HG02970 (cell line): ENCODE data around the gene KRT37.
"Not testable (repeated sequence)": the region's sequence is repeated elsewhere in the genome, so short reads cannot be mapped to it uniquely, and the experiment has no call there.

Experiments
- ATAC-seq: cut with Tn5 transposase; IDR thresholded peaks from one replicate; pipeline ENCODE4 v1.9.1; 2021; ENCODE audit warnings: mild to moderate bottlenecking, moderate library complexity, moderate number of reproducible peaks; ENCODE audit not compliant: unreplicated experiment, low FRiP score

The KRT37 gene

DNA sequence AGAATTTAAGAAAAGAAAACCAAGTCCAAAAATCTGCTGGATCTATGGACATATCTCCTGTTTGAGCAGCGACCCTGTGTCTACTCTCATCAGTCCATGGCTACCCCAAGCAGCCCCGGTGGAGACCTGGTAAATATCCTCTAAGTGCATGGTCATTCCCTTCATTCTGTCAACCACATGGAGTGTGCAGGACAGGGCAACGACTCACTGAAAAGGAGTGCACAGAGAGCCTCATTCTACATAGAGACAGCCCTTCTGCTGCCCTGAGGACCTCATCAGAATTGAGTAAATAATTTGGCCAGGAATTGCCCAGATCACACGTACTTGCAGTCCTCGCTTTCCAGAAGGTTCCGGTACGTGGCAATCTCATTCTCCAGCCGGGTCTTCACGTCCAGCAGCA, 13.4 kb upstream of the KRT37 start:
- no peak for ATAC-seq

DNA sequence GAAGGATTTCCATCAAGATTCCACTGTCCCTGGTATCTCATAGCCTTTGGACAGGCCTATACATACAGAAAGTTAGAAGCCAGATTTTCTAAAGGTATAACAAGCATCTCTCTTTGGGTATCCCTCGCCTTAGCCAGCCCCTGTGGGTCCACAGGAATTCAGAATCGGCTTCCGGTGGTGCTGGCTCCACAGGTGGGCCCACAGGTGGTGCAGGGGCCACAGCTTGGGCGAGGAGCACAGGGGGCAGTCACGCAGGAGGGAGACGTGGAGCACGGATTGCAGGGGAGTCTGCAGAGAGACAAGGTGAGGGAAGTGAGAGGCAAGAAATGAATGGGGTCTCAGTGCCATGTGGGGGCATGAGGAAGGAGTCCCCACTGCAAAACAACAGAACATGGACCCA, 12.9 kb upstream of the KRT37 start:
- no peak for ATAC-seq

DNA sequence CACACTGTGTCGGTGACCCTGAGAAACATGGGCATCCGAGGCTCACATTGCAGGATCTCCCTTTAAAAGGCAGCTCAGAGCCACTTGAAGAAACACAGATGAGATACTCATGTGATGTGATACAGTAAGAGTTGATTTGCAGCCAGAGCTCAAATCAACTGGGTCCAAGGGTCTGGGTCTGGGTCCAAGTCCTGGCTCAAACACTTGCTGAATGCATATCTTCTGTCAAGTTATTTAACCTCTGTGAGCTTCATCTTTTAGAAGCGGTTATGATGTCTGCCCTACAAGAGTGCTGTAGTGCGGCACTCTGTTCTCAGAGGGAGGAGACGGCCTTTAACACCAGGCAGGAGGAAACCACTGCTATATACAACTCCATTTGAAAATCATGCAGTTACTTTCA, 10.0 kb upstream of the KRT37 start:
- no peak for ATAC-seq

DNA sequence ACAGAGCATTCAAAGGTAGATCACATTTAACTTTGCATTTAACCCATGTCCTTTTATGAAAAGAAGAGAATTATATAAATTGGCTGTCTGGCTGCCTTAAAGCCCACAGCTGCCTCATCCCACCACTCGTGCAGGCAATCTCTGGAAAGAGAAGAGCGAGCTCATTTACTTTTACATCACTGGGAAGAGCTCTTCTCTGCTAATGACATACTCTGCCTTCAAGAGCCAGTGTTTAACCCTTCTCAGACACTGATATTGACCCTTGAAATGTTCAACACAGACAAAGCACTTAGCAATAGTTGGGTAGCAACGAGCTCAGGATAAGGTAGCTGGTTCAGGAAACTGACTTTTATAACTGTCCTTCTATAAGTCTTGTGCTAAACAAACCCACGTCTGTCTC, 9.6 kb upstream of the KRT37 start:
- ATAC-seq = no peak

DNA sequence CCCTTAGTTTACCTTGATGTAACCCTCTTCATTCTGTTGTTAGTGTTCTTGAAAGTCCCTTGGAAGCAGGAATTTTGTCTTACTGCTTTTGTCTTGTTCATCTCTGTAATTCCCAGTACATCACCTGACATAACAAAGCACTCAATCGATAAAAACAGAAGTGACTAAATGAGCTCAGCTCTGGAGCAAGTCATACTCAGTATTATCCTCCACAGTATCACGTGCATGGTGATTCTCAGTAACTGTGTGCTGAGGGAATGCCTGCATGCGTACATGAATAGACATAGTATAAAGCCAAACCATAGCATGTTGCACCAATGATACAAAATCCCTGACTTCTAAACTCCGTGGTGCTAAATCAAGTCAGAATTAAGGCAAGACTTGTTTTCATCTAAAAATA, 9.2 kb upstream of the KRT37 start:
- no peak for ATAC-seq

DNA sequence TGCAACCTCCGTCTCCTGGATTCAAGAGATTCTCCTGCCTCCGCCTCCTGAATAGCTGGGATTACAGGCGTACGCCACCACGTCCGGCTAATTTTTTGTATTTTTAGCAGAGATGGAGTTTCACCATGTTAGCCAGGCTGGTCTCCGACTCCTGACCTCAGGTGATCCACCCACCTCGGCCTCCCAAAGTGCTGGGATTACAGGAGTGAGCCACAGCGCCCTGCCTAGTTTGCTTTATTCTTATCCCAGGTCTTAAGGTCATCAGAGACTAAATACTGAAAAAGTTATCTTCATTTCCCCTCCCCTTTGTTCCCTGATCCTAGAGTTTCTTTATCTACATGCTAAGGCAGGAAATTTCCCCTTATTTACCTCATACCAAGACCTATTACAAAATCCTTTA, 6.0 kb upstream of the KRT37 start:
- ATAC-seq = not testable (repeated sequence)

DNA sequence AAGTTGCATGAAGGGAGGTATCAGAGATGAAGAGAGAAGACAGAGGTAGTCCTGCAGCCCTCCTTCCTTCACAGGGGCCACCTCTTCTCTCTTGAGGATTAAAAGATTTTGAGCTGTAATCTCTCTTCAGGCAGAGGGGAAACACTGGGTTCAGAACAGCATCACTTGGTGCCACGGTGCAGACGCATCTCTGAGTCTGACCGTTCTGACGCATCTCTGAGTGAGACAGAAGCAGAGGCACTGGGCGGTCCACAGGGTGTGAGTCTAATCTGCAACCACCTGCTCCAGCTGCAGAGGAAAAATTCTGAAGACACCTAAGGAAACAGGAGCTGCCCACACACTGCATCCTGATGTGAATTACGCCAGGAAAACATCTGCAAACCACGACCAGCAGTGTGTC, 5.3 kb upstream of the KRT37 start:
- ATAC-seq = no peak

DNA sequence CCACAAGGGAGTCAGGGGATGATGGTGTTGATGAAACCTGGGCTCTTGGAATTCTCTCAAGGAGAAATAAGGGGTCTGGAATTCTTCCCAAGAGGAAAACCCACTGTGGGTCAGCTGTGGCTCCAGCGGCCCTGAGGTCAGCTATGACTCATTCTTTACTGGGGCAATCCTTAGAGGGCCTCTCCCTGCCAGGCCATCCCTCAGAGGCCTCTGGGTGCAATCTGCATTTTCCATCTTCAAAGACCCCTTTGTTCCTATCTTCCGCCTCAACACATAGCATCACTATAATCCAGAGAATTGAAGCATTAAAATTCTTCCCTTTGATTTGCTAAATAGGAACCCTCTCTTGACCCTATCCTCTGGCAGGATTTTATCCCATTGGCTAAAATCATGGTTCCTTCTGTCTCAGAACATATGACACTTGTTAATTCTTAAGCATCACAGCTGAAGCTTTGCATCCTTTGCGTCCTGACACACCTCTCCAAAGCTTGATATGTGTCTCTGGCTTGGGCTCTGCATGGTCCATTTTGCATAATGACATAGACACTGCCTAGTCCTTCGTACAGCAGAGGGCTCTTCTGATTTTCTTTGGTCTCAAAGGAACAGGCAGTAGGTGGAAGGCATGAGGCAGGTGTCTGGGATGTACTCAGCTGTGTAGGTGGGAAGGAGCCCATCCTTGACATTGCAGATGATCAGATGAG, 4.4 kb upstream of the KRT37 start:
- ATAC-seq = no peak

DNA sequence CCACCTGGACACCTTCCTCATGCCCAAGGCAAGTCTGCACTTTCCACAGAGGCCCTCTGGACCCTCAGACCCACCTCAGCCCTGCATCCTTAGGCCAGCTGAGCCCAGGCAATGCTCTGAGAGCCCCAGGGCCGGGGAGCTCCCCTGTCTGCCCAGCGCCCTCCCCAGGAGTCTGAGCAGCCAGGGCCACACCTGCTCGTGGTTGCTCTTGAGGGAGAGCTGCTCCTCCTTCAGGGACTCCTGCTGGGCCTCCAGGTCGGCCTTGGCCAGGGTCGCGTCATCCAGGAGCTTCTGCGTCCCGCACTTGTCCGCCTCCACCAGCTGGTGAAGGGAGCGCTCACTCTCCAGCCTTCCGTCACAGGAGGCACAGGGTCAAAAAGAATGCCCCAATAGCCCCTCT, 1.8 kb downstream of the KRT37 start:
- ATAC-seq = not testable (repeated sequence)

DNA sequence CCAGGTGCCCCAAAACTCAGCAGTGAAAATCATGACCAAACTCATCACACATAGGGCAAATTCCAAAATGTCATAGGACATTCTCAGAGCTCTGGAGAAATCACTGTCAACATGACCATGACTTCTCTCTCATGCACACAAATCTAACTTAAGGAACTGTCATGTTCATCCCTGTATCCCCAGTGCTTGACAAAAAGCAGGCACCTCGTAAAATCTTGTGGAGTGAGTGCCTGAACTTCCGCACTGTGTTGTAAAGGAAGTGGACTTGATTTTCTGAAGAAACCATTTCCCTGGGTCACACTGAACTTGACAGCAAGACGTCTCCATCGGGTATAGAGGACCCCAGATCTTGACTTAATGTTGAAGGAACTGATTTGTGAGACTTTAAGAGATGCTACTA, 2.8 kb downstream of the KRT37 start:
- no peak for ATAC-seq

DNA sequence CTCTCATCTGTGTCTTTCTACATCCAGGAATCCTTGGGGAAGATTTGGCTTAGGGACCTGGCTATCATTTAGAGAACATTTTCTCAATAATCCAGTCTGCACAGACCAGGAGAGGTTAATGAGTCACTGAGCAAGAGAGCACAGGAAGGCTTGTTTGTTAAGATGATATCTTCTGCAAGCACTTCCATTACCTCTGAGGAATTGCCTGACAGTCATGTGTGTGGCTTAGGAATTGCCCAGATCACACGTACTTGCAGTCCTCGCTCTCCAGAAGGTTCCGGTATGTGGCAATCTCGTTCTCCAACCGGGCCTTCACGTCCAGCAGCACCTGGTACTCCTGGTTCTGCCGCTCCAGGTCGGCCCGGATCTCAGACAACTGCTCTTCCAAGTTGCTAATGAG, 3.3 kb downstream of the KRT37 start:
- ATAC-seq = no peak

DNA sequence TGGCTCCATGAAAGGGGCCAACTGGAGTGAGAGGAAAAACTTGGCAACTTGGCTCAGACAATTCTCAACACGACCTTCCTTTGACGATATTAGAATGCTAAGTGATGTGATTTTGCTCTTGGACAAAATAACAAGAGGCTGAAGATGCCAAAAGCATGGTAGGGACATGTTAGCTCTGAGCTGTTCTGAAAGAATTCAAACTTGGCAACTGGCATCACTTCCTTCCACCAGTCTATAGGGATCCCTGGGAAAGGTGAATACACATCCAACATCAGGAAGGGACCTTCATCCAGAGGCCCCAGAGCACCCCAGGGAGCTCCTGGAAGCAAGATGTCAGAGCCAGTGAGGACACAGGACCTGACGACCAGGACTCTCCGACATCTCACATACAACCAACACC, 4.3 kb downstream of the KRT37 start:
- no peak for ATAC-seq

DNA sequence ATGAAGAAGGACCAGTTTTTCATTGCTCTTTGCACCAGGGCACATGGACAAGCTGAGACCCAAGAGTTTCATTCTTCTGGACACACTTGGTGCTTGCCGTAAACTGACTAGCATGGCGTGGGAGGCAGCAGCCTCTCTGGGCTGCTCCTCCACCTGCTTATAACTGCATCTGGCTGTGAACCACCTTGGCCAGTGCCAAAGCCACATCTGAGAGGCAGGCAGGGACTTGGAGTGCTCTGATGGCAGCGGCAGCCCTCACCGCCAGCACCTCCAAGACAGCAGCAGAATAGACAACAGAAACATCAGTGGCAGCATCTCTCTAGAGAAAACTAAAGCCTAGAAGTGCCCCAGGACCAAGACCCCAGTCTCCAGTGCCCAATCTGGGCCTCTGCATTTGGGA, 4.7 kb downstream of the KRT37 start:
- no peak for ATAC-seq

DNA sequence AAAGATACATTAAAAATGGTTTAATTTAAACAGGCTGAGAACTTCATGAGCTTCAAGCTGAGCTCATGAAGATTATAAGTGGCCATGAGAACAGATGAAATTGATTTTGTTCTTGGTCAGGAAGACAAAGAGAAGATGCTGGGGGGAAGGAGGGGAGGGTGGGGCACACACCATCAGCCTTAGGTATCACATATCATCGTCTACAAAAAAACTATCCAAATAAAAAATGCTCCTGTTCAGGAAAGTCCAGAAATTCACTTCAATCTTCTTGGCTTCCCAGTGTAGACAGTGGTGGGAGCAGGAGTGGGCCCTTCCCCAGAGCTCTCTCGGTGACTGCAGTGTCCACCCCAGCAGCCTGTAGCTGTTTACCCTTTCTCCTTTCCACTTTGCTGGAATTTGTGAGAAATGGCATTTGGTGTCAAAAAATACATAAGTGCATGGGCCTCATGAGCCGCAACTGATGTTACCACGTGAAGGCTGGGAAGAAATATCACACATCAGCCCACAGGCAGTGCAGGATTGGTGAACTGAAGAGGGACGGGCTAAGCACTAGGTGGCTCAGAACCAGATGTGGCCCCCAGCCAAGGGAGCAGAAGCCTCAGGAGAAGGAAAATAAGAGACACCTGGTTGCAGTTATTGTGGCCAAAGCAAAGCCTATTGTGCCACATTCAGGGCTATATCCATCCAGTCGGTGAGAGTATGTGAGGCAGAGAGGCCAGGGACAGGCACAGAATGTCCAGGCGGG, 6.1 kb downstream of the KRT37 start:
- no peak for ATAC-seq

DNA sequence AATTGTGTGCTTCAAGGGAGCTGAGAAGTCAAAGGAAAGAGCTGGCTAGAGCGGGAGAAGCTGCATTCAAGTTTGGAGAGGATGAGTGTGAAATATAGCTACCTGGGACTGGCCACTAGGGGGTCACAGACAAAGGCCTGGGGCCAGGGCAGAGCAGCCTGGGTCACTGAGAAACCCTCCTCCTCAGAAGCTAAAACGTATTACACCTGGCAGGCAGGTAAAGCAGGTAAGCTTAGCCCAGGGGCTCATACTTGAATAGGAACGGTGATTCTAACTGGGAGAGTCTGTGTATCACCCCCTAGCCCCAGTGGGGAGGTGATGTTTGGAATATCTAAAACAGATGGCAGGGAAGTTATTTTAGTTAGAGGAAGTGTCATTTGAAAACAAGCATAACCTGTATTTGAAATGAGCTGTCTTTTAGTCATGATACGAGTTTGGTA, 6.8 kb downstream of the KRT37 start:
- ATAC-seq = no peak

DNA sequence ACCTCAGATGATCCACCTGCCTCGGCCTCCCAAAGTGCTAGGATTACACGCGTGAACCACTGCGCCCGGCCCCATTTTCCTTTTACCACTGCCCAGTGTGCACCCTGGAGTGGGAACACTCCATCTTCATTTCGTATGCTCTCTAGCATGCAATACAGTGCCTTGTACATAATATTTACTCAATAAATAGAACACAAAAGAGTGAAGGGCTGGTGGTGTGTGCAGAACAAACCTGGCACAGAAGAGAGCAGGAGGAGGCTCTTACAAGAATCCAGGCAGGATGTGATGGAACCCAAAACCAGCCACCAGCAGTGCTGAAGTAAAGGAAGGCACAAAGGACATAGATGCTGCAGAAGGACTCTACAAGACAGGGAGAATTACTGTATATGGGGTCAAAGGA, 7.3 kb downstream of the KRT37 start:
- ATAC-seq = no peak

DNA sequence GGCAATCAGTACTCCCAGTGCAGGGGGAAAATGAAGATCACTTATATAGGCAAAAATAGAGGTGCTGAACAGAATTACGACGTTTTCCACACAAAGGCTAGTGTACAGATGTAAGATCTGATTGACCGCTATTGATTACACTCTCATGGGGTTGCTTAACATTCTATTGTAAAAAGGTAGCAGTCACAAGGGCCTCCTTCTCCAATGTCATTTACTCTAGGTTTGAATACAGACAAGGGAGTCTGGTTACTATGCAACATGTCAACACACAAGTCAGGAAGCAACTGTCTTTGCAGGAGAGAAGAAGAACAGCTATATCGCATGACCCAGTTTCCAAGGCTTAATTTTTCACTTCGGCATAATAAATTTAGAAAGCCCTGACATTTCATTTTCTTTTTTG, 7.9 kb downstream of the KRT37 start:
- no peak for ATAC-seq

DNA sequence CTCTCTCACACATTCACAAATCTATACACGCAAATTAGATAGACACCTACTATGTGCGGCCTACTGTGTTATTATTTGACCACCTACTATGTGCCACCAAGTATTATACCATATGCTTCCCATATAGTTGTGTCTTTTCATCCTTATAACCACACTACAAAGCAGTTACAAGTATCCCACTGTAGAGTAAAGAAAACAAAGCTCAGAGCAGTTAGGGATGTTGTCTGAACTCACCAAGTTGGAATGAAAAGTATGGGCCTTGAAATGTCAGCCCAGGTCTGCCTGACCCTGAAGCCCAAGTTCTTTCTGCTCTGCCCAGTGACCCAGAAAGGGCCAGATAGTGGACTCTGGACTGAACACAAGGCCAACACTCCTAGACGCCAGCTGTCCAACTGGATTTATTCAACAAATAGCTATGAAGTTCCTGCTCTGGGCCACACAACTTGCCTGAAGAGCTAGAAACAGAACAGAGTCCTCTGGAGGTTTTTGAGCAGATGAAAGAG, 8.5 kb downstream of the KRT37 start:
- ATAC-seq = no peak

DNA sequence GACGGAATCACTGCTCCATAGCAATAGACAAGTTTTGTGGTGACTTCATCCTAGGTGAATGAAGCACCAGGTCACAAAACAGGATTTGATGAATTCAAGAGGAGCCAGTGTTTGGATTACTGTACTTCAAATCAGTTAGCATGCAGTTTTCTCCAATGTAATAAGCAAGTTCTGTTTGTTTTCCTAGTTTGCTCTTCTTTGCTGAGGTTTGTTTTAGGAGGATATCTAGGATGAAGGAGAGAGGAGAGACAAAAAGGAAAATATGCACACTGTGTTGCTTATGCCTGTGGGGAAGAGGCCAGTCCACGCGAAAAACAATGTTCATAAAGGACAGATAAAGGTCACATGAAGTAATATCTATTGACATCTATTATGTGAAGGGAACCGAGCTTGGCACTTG, 9.0 kb downstream of the KRT37 start:
- no peak for ATAC-seq

DNA sequence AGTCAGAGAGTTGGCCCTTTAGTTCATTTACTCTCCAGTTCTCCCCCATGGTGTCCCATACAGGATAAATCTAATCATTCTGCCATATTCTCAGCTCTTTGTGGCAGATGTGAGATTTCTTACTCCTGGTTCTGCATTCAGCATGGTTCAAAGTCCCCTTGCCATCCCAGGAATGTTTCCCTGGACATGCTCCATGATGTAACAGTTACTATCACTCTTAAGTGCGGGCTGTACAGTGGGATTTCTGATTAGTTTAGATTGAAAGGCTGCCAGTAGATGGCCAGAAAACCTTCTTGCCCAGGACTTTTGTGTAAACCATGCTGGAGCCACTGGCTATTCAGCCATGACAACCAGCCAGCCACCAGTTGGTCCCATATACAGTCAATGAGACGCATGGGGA, 10.4 kb downstream of the KRT37 start:
- no peak for ATAC-seq

DNA sequence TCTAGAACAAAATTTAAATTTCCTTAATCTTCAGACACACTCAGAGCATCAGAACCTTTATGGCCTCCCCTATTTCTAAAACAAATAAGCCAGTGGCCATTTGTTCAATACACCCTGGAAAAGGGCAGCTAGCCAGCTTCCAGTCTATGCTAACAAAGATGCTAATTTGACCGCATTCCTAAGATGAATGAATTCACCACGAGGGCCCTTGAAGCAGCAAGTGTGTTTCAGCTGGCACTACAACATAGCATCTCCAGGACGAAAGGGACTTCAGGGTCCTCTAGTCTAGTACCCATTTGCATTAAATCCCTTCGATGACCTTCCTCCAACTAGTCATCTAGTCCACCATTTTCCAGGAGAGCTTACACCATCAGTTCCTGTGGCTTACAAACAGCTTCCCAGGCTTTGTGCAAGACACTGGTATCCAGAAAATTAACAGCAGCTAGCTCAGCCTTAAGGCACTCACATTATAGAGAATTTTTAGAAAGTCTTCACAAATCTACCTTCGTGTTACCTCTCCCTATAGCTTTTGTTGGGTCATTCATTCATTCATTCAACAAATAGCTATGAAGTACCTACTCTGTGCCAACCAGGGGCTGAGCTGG, 10.9 kb downstream of the KRT37 start:
- no peak for ATAC-seq
